CD4-positive, CD25-positive, alpha-beta regulatory T cell (primary cell): ENCODE results near the gene CD151. TPM values are rescaled to one million over a fixed set of nuclear protein-coding genes. Genes with fewer than 3 reads are reported as not detected.

Source experiments
- ATAC-seq, 2 donors: fragments of 150-1000 bp; cut with Tn5 transposase; one replicate each; pipeline ENCODE4 v1.10.0; 2021; ENCODE audit warnings: low read depth in 2 of 2, moderate number of reproducible peaks in 2 of 2, moderate library complexity in 1 of 2
- DNase-seq, 3 donors: peaks; one replicate each; pipeline versions ENCODE4 v3.0.0 to v3.0.0-alpha.2; 2012 to 2022; ENCODE audit warnings: mixed read lengths in 1 of 3
- H3K27ac ChIP-seq: one replicate; pipeline ENCODE4 v1.7.0; 2013; ENCODE audit warnings: mild to moderate bottlenecking, low read length; ENCODE audit not compliant: insufficient read depth, poor library complexity, severe bottlenecking
- H3K27me3 ChIP-seq: one replicate; pipeline ENCODE4 v1.7.0; 2013; ENCODE audit warnings: low read length; ENCODE audit not compliant: control insufficient read depth, insufficient read depth
- H3K36me3 ChIP-seq: one replicate; pipeline ENCODE4 v1.7.0; 2013; ENCODE audit warnings: mild to moderate bottlenecking, low read length, moderate library complexity; ENCODE audit not compliant: control insufficient read depth, insufficient read depth
- H3K4me1 ChIP-seq: 2 replicates; pipeline ENCODE4 v1.7.0; 2013; ENCODE audit warnings: mild to moderate bottlenecking, low read length; ENCODE audit not compliant: insufficient read depth, control insufficient read depth, poor library complexity, severe bottlenecking
- H3K4me3 ChIP-seq: one replicate; pipeline ENCODE4 v1.7.0; 2013; ENCODE audit warnings: low read depth, mild to moderate bottlenecking, low read length, moderate library complexity
- H3K9me3 ChIP-seq, 2 experiments: 1 replicate in 1 of 2; 2 replicates in 1 of 2; pipeline ENCODE4 v1.7.0; 2013; ENCODE audit warnings: low read length in 2 of 2, mild to moderate bottlenecking in 1 of 2, moderate library complexity in 1 of 2; ENCODE audit not compliant: control insufficient read depth in 2 of 2
- H3K27ac Mint-ChIP-seq, 3 donors: one replicate each; pipeline ENCODE4 v1.8.0; 2020 to 2022; ENCODE audit warnings: mild to moderate bottlenecking in 3 of 3, mixed read lengths in 3 of 3, moderate library complexity in 2 of 3
- H3K27me3 Mint-ChIP-seq: one replicate; pipeline ENCODE4 v1.8.0; 2022; ENCODE audit warnings: mild to moderate bottlenecking, mixed read lengths
- H3K36me3 Mint-ChIP-seq: one replicate; pipeline ENCODE4 v1.8.0; 2020; ENCODE audit warnings: mixed read lengths
- H3K4me1 Mint-ChIP-seq, 4 donors: one replicate each; pipeline ENCODE4 v1.8.0; 2020 to 2022; ENCODE audit warnings: mixed read lengths in 4 of 4, mild to moderate bottlenecking in 1 of 4
- H3K4me3 Mint-ChIP-seq, 4 donors: one replicate each; pipeline ENCODE4 v1.8.0; 2020 to 2022; ENCODE audit warnings: mild to moderate bottlenecking in 4 of 4, mixed read lengths in 4 of 4, moderate library complexity in 3 of 4
- H3K9me3 Mint-ChIP-seq, 7 donors: one replicate each; pipeline ENCODE4 v1.8.0; 2020 to 2022; ENCODE audit warnings: mixed read lengths in 7 of 7, mild to moderate bottlenecking in 3 of 7, moderate library complexity in 2 of 7
- polyA plus RNA-seq, 4 donors: library from polyadenylated mRNA; unstranded; fragments of 300-500 nt; fragmentation: Illumina TruSeq; gene quantifications; one replicate each; pipeline ENCODE4 v1.2.3, GENCODE V29; 2021
- total RNA-seq: library from RNA; stranded (reverse); gene quantifications from one replicate; pipeline ENCODE4 v1.2.3, GENCODE V29; 2022

CD151 gene
- total and polyA plus RNA-seq, 5 donors from 2014 or later: 5.5 to 20.7 (median 11.9) TPM

DNA sequence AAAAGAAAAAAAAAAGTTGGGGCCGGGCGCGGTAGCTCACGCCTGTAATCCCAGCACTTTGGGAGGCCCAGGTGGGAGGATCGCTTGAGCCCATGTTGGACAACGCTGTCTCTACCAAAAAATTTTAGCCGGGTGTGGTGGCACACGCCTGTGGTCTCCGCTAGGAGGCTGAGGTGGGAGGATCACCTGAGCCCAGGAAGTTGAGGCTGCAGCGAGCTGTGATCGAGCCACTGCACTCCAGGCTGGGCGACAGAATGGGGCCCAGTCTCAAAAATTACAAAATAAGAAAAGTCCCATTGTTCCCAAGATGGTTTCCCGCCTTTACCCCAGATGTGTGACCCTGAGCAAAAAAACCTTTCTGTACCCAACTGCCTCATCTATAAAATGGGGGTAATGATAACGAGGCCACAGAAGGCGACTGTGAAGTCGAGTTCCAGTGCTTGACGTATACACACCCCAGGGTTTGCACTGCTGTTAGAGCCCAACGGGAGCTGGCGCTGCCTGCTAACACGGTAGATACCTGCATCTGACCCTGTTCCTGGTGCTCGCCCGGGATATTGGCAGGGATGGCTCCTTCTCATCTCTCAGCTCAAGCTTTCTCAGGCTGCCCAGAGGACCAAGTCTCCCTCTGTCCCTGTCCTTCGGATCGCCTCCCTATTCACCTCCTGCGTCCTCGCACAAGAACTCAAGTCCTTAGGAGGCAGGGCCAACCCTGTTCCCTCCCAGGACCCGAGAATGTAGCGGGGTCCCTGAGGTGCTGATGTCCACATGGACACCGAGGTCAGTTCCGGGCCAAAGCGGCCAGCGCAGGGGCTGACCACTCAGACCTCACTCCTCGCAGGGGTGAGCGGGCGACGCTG lies 24.1 kb upstream of the CD151 start:
- peaks cover 50% of the 10 kb centered on the region for H3K4me1 ChIP-seq
- H3K27ac ChIP-seq: peak overlapping the region; percentile 95
- Mint-ChIP-seq H3K27me3 (peaks cover 4% of the 10 kb centered on the region), H3K4me1 (peaks cover 6 to 57% (median 17%) of the 10 kb centered on the region in 4 donors), H3K36me3 (peaks cover 5% of the 10 kb centered on the region), H3K27ac (peak overlapping the region; percentile 93 to 99 (median 97)), H3K4me3 (peak overlapping the region; percentile 94 to 98 (median 96)), H3K9me3 (no peaks in the 10 kb centered on the region)
- no peaks in the 10 kb centered on the region for H3K9me3 ChIP-seq
- ATAC-seq (no peak), DNase-seq (peak in 2 of 3 donors; percentile 29 to 51)
- H3K4me3 ChIP-seq: peak overlapping the region; percentile 76
- H3K27me3 ChIP-seq: no peaks in the 10 kb centered on the region
- peaks cover 22% of the 10 kb centered on the region for H3K36me3 ChIP-seq

DNA sequence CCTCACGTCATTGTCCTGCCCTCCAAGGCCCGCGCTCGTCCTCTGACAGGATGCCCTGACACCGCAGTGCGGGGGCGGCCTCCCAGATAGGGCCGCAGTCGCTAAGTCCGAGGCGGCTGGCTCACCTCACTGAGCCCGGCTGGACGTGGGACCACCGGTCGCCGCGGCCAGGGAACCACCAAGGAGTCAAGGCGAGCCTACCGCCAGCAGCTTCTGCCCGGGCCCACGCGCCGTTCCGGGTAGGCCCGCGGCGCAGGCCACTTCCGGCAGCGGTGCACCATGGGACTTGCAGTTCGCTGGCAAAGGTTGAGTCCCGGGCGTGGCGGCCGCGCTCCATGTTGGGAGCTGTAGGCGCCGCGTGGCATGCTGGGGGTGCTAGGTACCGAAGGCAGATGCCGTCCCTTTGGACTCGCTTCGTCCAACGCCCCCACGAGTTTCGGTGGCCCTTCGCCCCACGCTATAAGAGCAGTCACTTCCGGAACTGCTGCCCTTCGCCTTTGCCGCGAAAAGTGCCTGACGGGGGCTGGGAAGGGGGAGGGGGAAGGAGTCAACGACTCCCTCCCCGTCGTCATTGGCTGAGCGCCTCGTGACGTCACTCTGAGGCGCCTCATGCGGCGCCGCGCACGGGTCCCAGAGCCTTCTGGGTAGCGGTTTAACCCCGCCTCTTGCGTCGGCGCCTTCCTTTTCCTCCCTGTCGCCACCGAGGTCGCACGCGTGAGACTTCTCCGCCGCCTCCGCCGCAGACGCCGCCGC lies 23.3 kb upstream of the CD151 start, which contains the start of gene RPLP2:
Gene RPLP2, plus strand, starts transcription at position 681 of the 753 bp plus-strand sequence. CDS start 268 bp downstream, outside the sequence.
- peaks cover 4% of the 10 kb centered on the region for H3K27me3 Mint-ChIP-seq
- H3K27me3 ChIP-seq: no peaks in the 10 kb centered on the region
- H3K9me3 ChIP-seq: no peaks in the 10 kb centered on the region
- peak within 1 kb of the TSS; percentile 76 for H3K4me3 ChIP-seq
- H3K4me1 ChIP-seq: peaks cover 42% of the 10 kb centered on the region
- peak within 1 kb of the TSS; percentile 94 to 98 (median 96) for H3K4me3 Mint-ChIP-seq
- H3K36me3 ChIP-seq: peaks cover 22% of the 10 kb centered on the region
- H3K9me3 Mint-ChIP-seq: no peaks in the 10 kb centered on the region
- peaks cover 5% of the 10 kb centered on the region for H3K36me3 Mint-ChIP-seq
- peak; percentile 97 to 98 (median 98) for DNase-seq
- peaks cover 6 to 49% (median 17%) of the 10 kb centered on the region in 4 donors for H3K4me1 Mint-ChIP-seq
- ATAC-seq: peak; percentile 86 to 89
- H3K27ac ChIP-seq: peak within 1 kb of the TSS; percentile 95
- peak within 1 kb of the TSS; percentile 93 to 99 (median 97) for H3K27ac Mint-ChIP-seq

DNA sequence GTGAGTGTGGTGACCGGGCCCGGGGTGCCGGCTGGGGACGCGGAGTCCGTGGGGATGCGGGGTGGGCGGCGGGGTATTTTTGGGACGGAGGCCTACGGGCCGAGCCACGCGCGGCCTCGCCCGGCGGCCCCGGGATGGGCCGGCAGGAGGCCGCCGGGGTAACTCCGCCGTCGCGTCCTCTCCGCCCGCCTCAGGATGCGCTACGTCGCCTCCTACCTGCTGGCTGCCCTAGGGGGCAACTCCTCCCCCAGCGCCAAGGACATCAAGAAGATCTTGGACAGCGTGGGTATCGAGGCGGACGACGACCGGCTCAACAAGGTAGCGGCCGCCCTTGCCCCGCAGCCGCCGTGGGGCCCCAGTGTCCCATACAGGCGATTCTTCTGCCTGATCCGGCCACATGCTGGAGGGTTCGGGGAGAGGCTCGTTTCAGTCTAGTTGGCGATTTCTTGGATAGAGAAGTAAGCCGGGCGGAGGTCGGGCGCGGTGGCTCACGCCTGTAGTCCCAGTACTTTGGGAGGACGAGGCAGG lies 22.6 kb upstream of the CD151 start:
- no peaks in the 10 kb centered on the region for H3K9me3 Mint-ChIP-seq
- DNase-seq: no peak
- peaks cover 6 to 47% (median 17%) of the 10 kb centered on the region in 4 donors for H3K4me1 Mint-ChIP-seq
- Histone ChIP-seq H3K36me3 (peaks cover 22% of the 10 kb centered on the region), H3K4me1 (peaks cover 37% of the 10 kb centered on the region), H3K4me3 (peak overlapping the region; percentile 59), H3K27me3 (no peaks in the 10 kb centered on the region), H3K27ac (peak overlapping the region; percentile 95), H3K9me3 (no peaks in the 10 kb centered on the region)
- ATAC-seq: peak in 1 of 2 donors; percentile 10
- H3K4me3 Mint-ChIP-seq: peak overlapping the region; percentile 94 to 98 (median 96)
- H3K27me3 Mint-ChIP-seq: peaks cover 4% of the 10 kb centered on the region
- H3K36me3 Mint-ChIP-seq: peaks cover 5% of the 10 kb centered on the region
- H3K27ac Mint-ChIP-seq: peak overlapping the region; percentile 93 to 99 (median 97)

DNA sequence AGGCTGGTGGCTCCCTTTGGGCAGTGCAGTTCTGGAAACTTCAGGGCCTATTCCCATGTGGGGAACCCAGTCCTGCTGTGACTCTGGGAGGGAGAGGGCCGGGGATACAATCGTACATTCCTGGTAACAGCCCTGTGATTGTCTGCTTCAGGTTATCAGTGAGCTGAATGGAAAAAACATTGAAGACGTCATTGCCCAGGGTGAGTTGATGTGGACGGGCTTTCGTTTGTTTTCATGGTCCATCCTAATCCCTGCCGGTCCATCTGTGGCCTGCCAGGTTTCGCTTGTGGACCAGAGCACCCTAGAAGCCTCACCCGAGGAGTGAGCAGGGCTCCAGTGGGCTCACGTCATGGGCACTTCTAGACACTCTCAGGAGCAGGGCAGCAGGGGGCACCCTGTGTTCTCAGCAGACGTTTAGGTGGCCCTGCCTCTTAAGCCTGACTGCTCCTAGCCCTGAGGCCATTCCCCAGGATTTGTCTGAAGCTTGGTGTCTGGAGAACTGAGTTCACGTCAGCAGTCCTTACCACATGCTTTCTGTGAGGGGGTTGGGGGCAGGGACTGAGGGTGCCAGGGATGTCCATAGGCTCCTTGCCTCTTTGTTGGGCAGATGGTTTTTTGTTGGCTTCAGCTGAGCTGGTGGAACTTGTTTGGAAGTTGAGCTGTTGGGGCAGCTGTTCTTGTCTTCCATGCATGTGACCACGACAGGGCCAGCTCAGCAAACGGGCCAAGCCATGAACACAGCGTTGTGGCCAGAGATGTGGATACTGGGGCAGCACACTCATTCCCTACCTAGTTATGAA lies 21.1 kb upstream of the CD151 start:
- peaks cover 4% of the 10 kb centered on the region for H3K27me3 Mint-ChIP-seq
- peaks cover 6 to 45% (median 17%) of the 10 kb centered on the region in 4 donors for H3K4me1 Mint-ChIP-seq
- H3K27ac ChIP-seq: peak overlapping the region; percentile 95
- DNase-seq (no peak), ATAC-seq (no peak)
- H3K4me3 Mint-ChIP-seq: peak overlapping the region; percentile 82 to 96 (median 88)
- no peaks in the 10 kb centered on the region for H3K9me3 ChIP-seq
- no peaks in the 10 kb centered on the region for H3K9me3 Mint-ChIP-seq
- peaks cover 5% of the 10 kb centered on the region for H3K36me3 Mint-ChIP-seq
- peak overlapping the region; percentile 59 for H3K4me3 ChIP-seq
- H3K27me3 ChIP-seq: no peaks in the 10 kb centered on the region
- peak overlapping the region in 2 of 3 donors; percentile 42 to 74 for H3K27ac Mint-ChIP-seq
- peaks cover 31% of the 10 kb centered on the region for H3K4me1 ChIP-seq
- peaks cover 22% of the 10 kb centered on the region for H3K36me3 ChIP-seq

DNA sequence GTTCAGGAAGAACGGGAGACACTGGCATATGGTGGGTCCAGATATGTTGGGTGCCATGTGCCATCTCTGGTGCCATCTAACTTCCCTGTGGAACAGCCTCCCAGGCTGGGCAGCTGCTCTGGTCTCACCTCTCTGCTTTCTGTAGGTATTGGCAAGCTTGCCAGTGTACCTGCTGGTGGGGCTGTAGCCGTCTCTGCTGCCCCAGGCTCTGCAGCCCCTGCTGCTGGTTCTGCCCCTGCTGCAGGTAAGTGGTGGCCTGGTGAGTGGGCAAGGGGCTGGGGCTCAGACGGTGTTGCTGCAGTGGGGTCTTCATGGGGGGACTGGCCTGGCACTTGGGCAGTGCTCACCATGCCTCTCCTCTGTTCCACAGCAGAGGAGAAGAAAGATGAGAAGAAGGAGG lies 20.4 kb upstream of the CD151 start:
- peaks cover 31% of the 10 kb centered on the region for H3K4me1 ChIP-seq
- H3K9me3 Mint-ChIP-seq: no peaks in the 10 kb centered on the region
- H3K27me3 ChIP-seq: no peaks in the 10 kb centered on the region
- peak overlapping the region in 1 of 3 donors; percentile 25 for H3K27ac Mint-ChIP-seq
- peaks cover 5% of the 10 kb centered on the region for H3K36me3 Mint-ChIP-seq
- peaks cover 22% of the 10 kb centered on the region for H3K36me3 ChIP-seq
- H3K27me3 Mint-ChIP-seq: peaks cover 4% of the 10 kb centered on the region
- no peak overlapping the region for H3K27ac ChIP-seq
- DNase-seq (no peak), ATAC-seq (no peak)
- H3K4me3 Mint-ChIP-seq: peak overlapping the region; percentile 50 to 96 (median 70)
- peaks cover 6 to 45% (median 17%) of the 10 kb centered on the region in 4 donors for H3K4me1 Mint-ChIP-seq
- H3K9me3 ChIP-seq: no peaks in the 10 kb centered on the region
- no peak overlapping the region for H3K4me3 ChIP-seq

DNA sequence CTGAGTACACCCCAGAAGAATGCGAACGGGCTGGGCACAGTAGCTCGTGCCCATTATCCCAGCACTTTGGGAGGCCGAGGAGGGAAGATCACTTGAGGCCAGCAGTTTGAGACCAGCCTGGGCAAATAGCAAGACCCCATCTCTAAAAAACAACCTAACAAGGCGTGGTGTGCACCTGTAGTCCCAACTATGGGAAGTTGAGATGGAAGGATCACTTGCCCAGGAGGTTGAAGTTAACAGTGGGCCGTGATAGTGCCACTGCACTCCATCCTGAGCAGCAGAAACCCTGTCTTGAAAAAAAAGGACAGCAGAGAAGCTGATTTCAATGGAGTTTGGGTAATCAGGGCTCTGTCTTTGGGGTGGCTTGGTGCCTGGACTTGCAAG lies 19.7 kb upstream of the CD151 start:
- peaks cover 22% of the 10 kb centered on the region for H3K36me3 ChIP-seq
- peak overlapping the region in 1 of 3 donors; percentile 5 for H3K27ac Mint-ChIP-seq
- no peaks in the 10 kb centered on the region for H3K9me3 ChIP-seq
- H3K4me1 ChIP-seq: peaks cover 31% of the 10 kb centered on the region
- H3K27me3 ChIP-seq: no peaks in the 10 kb centered on the region
- H3K27me3 Mint-ChIP-seq: peaks cover 4% of the 10 kb centered on the region
- H3K4me3 Mint-ChIP-seq: peak overlapping the region in 1 of 4 donors; percentile 96
- H3K9me3 Mint-ChIP-seq: no peaks in the 10 kb centered on the region
- peaks cover 6 to 41% (median 13%) of the 10 kb centered on the region in 4 donors for H3K4me1 Mint-ChIP-seq
- H3K27ac ChIP-seq: no peak overlapping the region
- DNase-seq: no peak
- ATAC-seq: no peak
- no peak overlapping the region for H3K4me3 ChIP-seq
- peaks cover 5% of the 10 kb centered on the region for H3K36me3 Mint-ChIP-seq
